ENCODE measurements around the gene DNM3.

DNM3 gene

GRCh38 chr1:171817511-171818265 is 23.6 kb upstream of the DNM3 start:
- H3K9me3 ChIP-seq (ENCODE audit: control insufficient read depth in 2 of 2, low read length in 2 of 2) = no peaks in the 10 kb centered on the region
- H3K36me3 ChIP-seq (ENCODE audit: control insufficient read depth in 2 of 2, insufficient read depth in 2 of 2, low read length in 2 of 2) = no peaks in the 10 kb centered on the region
- no peaks in the 10 kb centered on the region for H3K27me3 ChIP-seq (ENCODE audit: control insufficient read depth in 1 of 2, insufficient read depth in 2 of 2, low read length in 2 of 2)
- no peak overlapping the region for H3K9ac ChIP-seq (ENCODE audit: low read length in 2 of 2)
- H3K4me3 ChIP-seq (ENCODE audit: low read length in 2 of 2) = no peak overlapping the region
- H3K27ac ChIP-seq (ENCODE audit: low read length) = no peak overlapping the region
- no peaks in the 10 kb centered on the region for H3K4me1 ChIP-seq (ENCODE audit: control insufficient read depth, insufficient read depth, low read length)

- Histone ChIP-seq H3K4me3 (ENCODE audit: low read length in 2 of 2) (no peak overlapping the region), H3K9me3 (ENCODE audit: control insufficient read depth in 2 of 2, low read length in 2 of 2) (no peaks in the 10 kb centered on the region), H3K27ac (ENCODE audit: low read length) (no peak overlapping the region), H3K36me3 (ENCODE audit: control insufficient read depth in 2 of 2, insufficient read depth in 2 of 2, low read length in 2 of 2) (no peaks in the 10 kb centered on the region), H3K27me3 (ENCODE audit: control insufficient read depth in 1 of 2, insufficient read depth in 2 of 2, low read length in 2 of 2) (no peaks in the 10 kb centered on the region), H3K9ac (ENCODE audit: low read length in 2 of 2) (no peak overlapping the region), H3K4me1 (ENCODE audit: control insufficient read depth, insufficient read depth, low read length) (no peaks in the 10 kb centered on the region)
These were observed 21.4 kb upstream of the DNM3 start for GRCh38 chr1:171819946-171820345.

- no peaks in the 10 kb centered on the region for H3K4me1 ChIP-seq (ENCODE audit: control insufficient read depth, insufficient read depth, low read length)
- H3K27ac ChIP-seq (ENCODE audit: low read length) = no peak overlapping the region
- no peak overlapping the region for H3K9ac ChIP-seq (ENCODE audit: low read length in 2 of 2)
- H3K27me3 ChIP-seq (ENCODE audit: control insufficient read depth in 1 of 2, insufficient read depth in 2 of 2, low read length in 2 of 2) = no peaks in the 10 kb centered on the region
- H3K9me3 ChIP-seq (ENCODE audit: control insufficient read depth in 2 of 2, low read length in 2 of 2) = peaks cover 0 to 2% of the 10 kb centered on the region in 2 donors
- no peak overlapping the region for H3K4me3 ChIP-seq (ENCODE audit: low read length in 2 of 2)
- no peaks in the 10 kb centered on the region for H3K36me3 ChIP-seq (ENCODE audit: control insufficient read depth in 2 of 2, insufficient read depth in 2 of 2, low read length in 2 of 2)
These were observed 14.3 kb upstream of the DNM3 start for GRCh38 chr1:171826973-171827372.

- Histone ChIP-seq H3K4me3 (ENCODE audit: low read length in 2 of 2) (no peak overlapping the region), H3K9ac (ENCODE audit: low read length in 2 of 2) (no peak overlapping the region), H3K4me1 (ENCODE audit: control insufficient read depth, insufficient read depth, low read length) (no peaks in the 10 kb centered on the region), H3K27me3 (ENCODE audit: control insufficient read depth in 1 of 2, insufficient read depth in 2 of 2, low read length in 2 of 2) (no peaks in the 10 kb centered on the region), H3K9me3 (ENCODE audit: control insufficient read depth in 2 of 2, low read length in 2 of 2) (peaks cover 0 to 2% of the 10 kb centered on the region in 2 donors), H3K27ac (ENCODE audit: low read length) (no peak overlapping the region), H3K36me3 (ENCODE audit: control insufficient read depth in 2 of 2, insufficient read depth in 2 of 2, low read length in 2 of 2) (no peaks in the 10 kb centered on the region)
These were observed 12.5 kb upstream of the DNM3 start for GRCh38 chr1:171828794-171829193.

- no peaks in the 10 kb centered on the region for H3K36me3 ChIP-seq (ENCODE audit: control insufficient read depth in 2 of 2, insufficient read depth in 2 of 2, low read length in 2 of 2)
- H3K27ac ChIP-seq (ENCODE audit: low read length) = no peak overlapping the region
- H3K27me3 ChIP-seq (ENCODE audit: control insufficient read depth in 1 of 2, insufficient read depth in 2 of 2, low read length in 2 of 2) = no peaks in the 10 kb centered on the region
- H3K9me3 ChIP-seq (ENCODE audit: control insufficient read depth in 2 of 2, low read length in 2 of 2) = peaks cover 0 to 1% of the 10 kb centered on the region in 2 donors
- no peak overlapping the region for H3K4me3 ChIP-seq (ENCODE audit: low read length in 2 of 2)
- H3K9ac ChIP-seq (ENCODE audit: low read length in 2 of 2) = no peak overlapping the region
- H3K4me1 ChIP-seq (ENCODE audit: control insufficient read depth, insufficient read depth, low read length) = no peaks in the 10 kb centered on the region
These were observed 8.0 kb upstream of the DNM3 start for GRCh38 chr1:171833091-171833825.

GRCh38 chr1:171834821-171835220 is 6.5 kb upstream of the DNM3 start:
- no peaks in the 10 kb centered on the region for H3K9me3 ChIP-seq (ENCODE audit: control insufficient read depth in 2 of 2, low read length in 2 of 2)
- no peak overlapping the region for H3K27ac ChIP-seq (ENCODE audit: low read length)
- no peak overlapping the region for H3K4me3 ChIP-seq (ENCODE audit: low read length in 2 of 2)
- H3K27me3 ChIP-seq (ENCODE audit: control insufficient read depth in 1 of 2, insufficient read depth in 2 of 2, low read length in 2 of 2) = no peaks in the 10 kb centered on the region
- H3K9ac ChIP-seq (ENCODE audit: low read length in 2 of 2) = no peak overlapping the region
- no peaks in the 10 kb centered on the region for H3K4me1 ChIP-seq (ENCODE audit: control insufficient read depth, insufficient read depth, low read length)
- no peaks in the 10 kb centered on the region for H3K36me3 ChIP-seq (ENCODE audit: control insufficient read depth in 2 of 2, insufficient read depth in 2 of 2, low read length in 2 of 2)

GRCh38 chr1:171835891-171836290 is 5.4 kb upstream of the DNM3 start:
- no peak overlapping the region for H3K27ac ChIP-seq (ENCODE audit: low read length)
- no peak overlapping the region for H3K9ac ChIP-seq (ENCODE audit: low read length in 2 of 2)
- no peaks in the 10 kb centered on the region for H3K27me3 ChIP-seq (ENCODE audit: control insufficient read depth in 1 of 2, insufficient read depth in 2 of 2, low read length in 2 of 2)
- H3K4me3 ChIP-seq (ENCODE audit: low read length in 2 of 2) = no peak overlapping the region
- H3K36me3 ChIP-seq (ENCODE audit: control insufficient read depth in 2 of 2, insufficient read depth in 2 of 2, low read length in 2 of 2) = no peaks in the 10 kb centered on the region
- H3K4me1 ChIP-seq (ENCODE audit: control insufficient read depth, insufficient read depth, low read length) = peaks cover 3% of the 10 kb centered on the region
- H3K9me3 ChIP-seq (ENCODE audit: control insufficient read depth in 2 of 2, low read length in 2 of 2) = no peaks in the 10 kb centered on the region

- no peaks in the 10 kb centered on the region for H3K36me3 ChIP-seq (ENCODE audit: control insufficient read depth in 2 of 2, insufficient read depth in 2 of 2, low read length in 2 of 2)
- peak overlapping the region; percentile 54 to 89 for H3K4me3 ChIP-seq (ENCODE audit: low read length in 2 of 2)
- H3K9ac ChIP-seq (ENCODE audit: low read length in 2 of 2) = peak overlapping the region; percentile 13 to 58
- no peak overlapping the region for H3K27ac ChIP-seq (ENCODE audit: low read length)
- H3K27me3 ChIP-seq (ENCODE audit: control insufficient read depth in 1 of 2, insufficient read depth in 2 of 2, low read length in 2 of 2) = no peaks in the 10 kb centered on the region
- no peaks in the 10 kb centered on the region for H3K9me3 ChIP-seq (ENCODE audit: control insufficient read depth in 2 of 2, low read length in 2 of 2)
- peaks cover 9% of the 10 kb centered on the region for H3K4me1 ChIP-seq (ENCODE audit: control insufficient read depth, insufficient read depth, low read length)
These were observed 848 bp downstream of the DNM3 start for GRCh38 chr1:171841931-171842761.

- Histone ChIP-seq H3K4me1 (ENCODE audit: control insufficient read depth, insufficient read depth, low read length) (peaks cover 9% of the 10 kb centered on the region), H3K9me3 (ENCODE audit: control insufficient read depth in 2 of 2, low read length in 2 of 2) (no peaks in the 10 kb centered on the region), H3K36me3 (ENCODE audit: control insufficient read depth in 2 of 2, insufficient read depth in 2 of 2, low read length in 2 of 2) (no peaks in the 10 kb centered on the region), H3K27ac (ENCODE audit: low read length) (no peak overlapping the region), H3K27me3 (ENCODE audit: control insufficient read depth in 1 of 2, insufficient read depth in 2 of 2, low read length in 2 of 2) (no peaks in the 10 kb centered on the region), H3K9ac (ENCODE audit: low read length in 2 of 2) (no peak overlapping the region), H3K4me3 (ENCODE audit: low read length in 2 of 2) (no peak overlapping the region)
These were observed 3.1 kb downstream of the DNM3 start for GRCh38 chr1:171844381-171844780.

GRCh38 chr1:171845998-171846397 is 4.7 kb downstream of the DNM3 start:
- no peaks in the 10 kb centered on the region for H3K36me3 ChIP-seq (ENCODE audit: control insufficient read depth in 2 of 2, insufficient read depth in 2 of 2, low read length in 2 of 2)
- no peak overlapping the region for H3K27ac ChIP-seq (ENCODE audit: low read length)
- H3K9me3 ChIP-seq (ENCODE audit: control insufficient read depth in 2 of 2, low read length in 2 of 2) = no peaks in the 10 kb centered on the region
- no peaks in the 10 kb centered on the region for H3K27me3 ChIP-seq (ENCODE audit: control insufficient read depth in 1 of 2, insufficient read depth in 2 of 2, low read length in 2 of 2)
- peaks cover 6% of the 10 kb centered on the region for H3K4me1 ChIP-seq (ENCODE audit: control insufficient read depth, insufficient read depth, low read length)
- no peak overlapping the region for H3K9ac ChIP-seq (ENCODE audit: low read length in 2 of 2)
- no peak overlapping the region for H3K4me3 ChIP-seq (ENCODE audit: low read length in 2 of 2)
